Measurements from ENCODE around the gene NBL1.
"Not testable (repeated sequence)": the region's sequence is repeated elsewhere in the genome, so short reads cannot be mapped to it uniquely, and the experiment has no call there.

The NBL1 gene

DNA sequence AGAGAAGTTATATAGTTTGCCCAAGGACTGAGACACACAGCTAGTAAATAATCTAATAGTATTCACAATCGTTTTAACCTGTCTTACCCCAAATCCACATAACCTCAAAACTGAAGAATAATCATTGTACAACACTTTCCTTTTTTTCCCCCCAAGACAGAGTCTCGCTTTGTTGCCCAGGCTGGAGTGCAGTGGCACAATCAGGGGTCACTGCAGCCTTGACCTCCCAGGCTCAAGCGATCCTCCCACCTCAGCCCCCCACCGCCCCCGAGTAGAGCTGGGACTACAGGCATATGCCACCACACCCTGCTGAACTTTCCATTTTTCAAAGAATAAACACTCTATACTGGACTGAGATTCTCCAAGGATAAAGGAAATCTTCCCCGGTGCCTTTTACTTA is 28.7 kb upstream of the NBL1 start:
- no peak overlapping the region for H3K27ac Mint-ChIP-seq
- no peak overlapping the region for H3K4me3 Mint-ChIP-seq
- H3K4me1 Mint-ChIP-seq (ENCODE audit: low read depth) = peaks cover 16% of the 10 kb centered on the region
- H3K9me3 Mint-ChIP-seq = no peaks in the 10 kb centered on the region
- intact Hi-C loops (cut with micrococcal nuclease) = no loop called here
- peaks cover 42% of the 10 kb centered on the region for H3K36me3 Mint-ChIP-seq (ENCODE audit: low read depth)
- H3K27me3 Mint-ChIP-seq = no peaks in the 10 kb centered on the region

DNA sequence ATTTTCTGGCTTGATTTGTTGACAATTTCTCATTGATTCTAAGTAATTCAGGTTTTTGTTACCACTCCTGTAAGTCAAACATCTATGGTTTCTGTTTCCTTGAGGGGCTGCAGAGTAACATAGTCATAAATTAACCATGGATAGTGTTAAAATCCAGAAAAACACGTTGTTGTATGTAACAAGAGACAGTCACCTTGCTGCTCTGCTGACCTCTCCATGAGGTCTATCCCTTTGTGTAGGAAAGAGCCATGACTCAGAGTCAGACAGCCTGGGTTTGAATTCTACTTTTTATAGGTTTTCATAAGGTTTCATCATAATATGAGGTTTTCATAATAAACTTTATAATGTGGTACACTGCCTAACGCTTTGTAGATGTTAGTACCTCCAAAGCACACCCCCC is 27.6 kb upstream of the NBL1 start:
- Mint-ChIP-seq H3K4me1 (ENCODE audit: low read depth) (peaks cover 16% of the 10 kb centered on the region), H3K27me3 (no peaks in the 10 kb centered on the region), H3K36me3 (ENCODE audit: low read depth) (peaks cover 48% of the 10 kb centered on the region), H3K27ac (no peak overlapping the region), H3K9me3 (no peaks in the 10 kb centered on the region), H3K4me3 (no peak overlapping the region)
- intact Hi-C loops (cut with micrococcal nuclease) = no loop called here

DNA sequence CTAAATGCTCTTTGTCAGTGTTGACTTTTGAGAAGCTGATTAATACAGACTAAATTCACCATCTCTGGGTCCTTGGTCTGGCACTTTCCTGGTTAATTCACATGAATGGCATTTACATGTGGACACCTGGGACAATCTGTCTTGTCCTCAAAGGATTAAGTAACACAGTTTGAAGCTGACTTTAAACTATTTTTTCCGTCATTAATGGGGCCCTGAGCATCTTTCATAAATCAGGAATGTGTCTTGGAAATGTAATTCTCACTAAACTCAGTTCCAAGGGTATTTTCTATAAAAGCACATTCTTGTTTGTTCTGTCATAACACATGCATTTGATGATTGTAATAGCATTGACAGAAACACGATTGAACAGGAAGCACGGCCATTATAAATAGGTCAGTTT is 26.7 kb upstream of the NBL1 start:
- no peaks in the 10 kb centered on the region for H3K27me3 Mint-ChIP-seq
- H3K9me3 Mint-ChIP-seq = no peaks in the 10 kb centered on the region
- H3K4me1 Mint-ChIP-seq (ENCODE audit: low read depth) = peaks cover 16% of the 10 kb centered on the region
- H3K36me3 Mint-ChIP-seq (ENCODE audit: low read depth) = peaks cover 52% of the 10 kb centered on the region
- H3K27ac Mint-ChIP-seq = no peak overlapping the region
- intact Hi-C loops (cut with micrococcal nuclease) = no loop called here
- H3K4me3 Mint-ChIP-seq = no peak overlapping the region

GRCh38 chr1:19618428-19618827 is 25.7 kb upstream of the NBL1 start:
- H3K27me3 Mint-ChIP-seq = no peaks in the 10 kb centered on the region
- no peak overlapping the region for H3K27ac Mint-ChIP-seq
- H3K9me3 Mint-ChIP-seq = no peaks in the 10 kb centered on the region
- H3K4me3 Mint-ChIP-seq = no peak overlapping the region
- H3K36me3 Mint-ChIP-seq (ENCODE audit: low read depth) = peaks cover 55% of the 10 kb centered on the region
- peaks cover 7% of the 10 kb centered on the region for H3K4me1 Mint-ChIP-seq (ENCODE audit: low read depth)
- intact Hi-C loops (cut with micrococcal nuclease) = no loop called here

GRCh38 chr1:19619697-19620384 is 24.3 kb upstream of the NBL1 start:
- intact Hi-C loops (cut with micrococcal nuclease) = no loop called here
- Mint-ChIP-seq H3K36me3 (ENCODE audit: low read depth) (peaks cover 57% of the 10 kb centered on the region), H3K27ac (no peak overlapping the region), H3K4me3 (no peak overlapping the region), H3K9me3 (no peaks in the 10 kb centered on the region), H3K27me3 (no peaks in the 10 kb centered on the region), H3K4me1 (ENCODE audit: low read depth) (peaks cover 5% of the 10 kb centered on the region)

GRCh38 chr1:19620786-19621185 is 23.3 kb upstream of the NBL1 start:
- no peaks in the 10 kb centered on the region for H3K27me3 Mint-ChIP-seq
- H3K36me3 Mint-ChIP-seq (ENCODE audit: low read depth) = peaks cover 57% of the 10 kb centered on the region
- no peak overlapping the region for H3K27ac Mint-ChIP-seq
- H3K4me3 Mint-ChIP-seq = no peak overlapping the region
- no peaks in the 10 kb centered on the region for H3K9me3 Mint-ChIP-seq
- peaks cover 5% of the 10 kb centered on the region for H3K4me1 Mint-ChIP-seq (ENCODE audit: low read depth)
- intact Hi-C loops (cut with micrococcal nuclease) = no loop called here

DNA sequence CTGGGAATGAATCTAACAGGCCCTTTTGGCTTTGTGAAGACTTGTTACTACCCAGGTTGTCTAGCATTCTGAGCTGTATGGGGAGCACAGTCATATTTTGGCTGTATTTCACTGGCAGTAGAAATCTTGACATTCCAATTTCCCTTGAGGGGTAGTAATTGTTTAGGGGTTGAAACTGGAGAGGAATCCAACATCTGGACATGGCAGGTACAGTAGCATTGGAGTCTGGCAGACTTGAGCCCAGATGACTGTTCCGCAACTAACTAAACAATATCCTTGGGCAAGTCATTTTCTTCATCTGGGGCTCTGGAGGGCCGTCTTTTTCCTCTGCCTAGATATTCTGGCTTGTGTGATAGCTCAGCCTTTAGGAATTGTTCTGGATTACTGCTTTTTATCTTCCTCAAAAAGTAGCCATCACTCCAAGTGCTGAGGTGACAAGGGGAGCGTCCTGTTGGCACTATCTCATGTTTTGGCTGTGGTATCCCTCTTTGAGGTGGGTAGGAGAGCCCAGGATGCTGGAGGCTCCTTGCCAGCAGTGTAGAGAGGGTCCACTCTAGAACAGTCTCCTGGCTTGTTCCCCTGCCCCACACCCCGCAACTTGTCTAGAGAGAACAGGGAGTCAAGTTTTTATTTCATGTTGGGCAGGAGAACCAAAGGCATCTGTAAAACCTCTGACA is 22.7 kb upstream of the NBL1 start:
- Mint-ChIP-seq H3K9me3 (no peaks in the 10 kb centered on the region), H3K36me3 (ENCODE audit: low read depth) (peaks cover 57% of the 10 kb centered on the region), H3K27ac (no peak overlapping the region), H3K4me1 (ENCODE audit: low read depth) (peaks cover 5% of the 10 kb centered on the region), H3K27me3 (no peaks in the 10 kb centered on the region), H3K4me3 (no peak overlapping the region)
- intact Hi-C loops (cut with micrococcal nuclease) = no loop called here

DNA sequence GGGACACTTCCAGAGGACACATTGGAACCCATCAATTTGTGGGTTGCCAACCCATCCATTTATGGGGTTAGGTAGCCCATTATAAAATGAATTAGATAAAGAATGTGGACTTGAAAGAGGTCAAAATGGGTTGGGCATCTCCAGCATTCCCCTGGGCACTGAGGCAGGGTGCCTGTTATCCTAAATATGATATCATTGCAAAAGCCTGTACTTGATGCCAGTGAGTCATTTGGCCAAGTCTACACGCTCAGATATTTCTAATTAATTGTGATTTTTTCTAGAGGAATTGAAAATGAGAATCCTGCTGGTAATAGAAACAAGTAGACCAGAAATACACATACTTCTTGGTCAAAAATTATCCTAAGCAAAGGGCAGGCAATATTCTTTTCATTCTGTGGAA is 21.9 kb upstream of the NBL1 start:
- H3K27ac Mint-ChIP-seq = no peak overlapping the region
- H3K9me3 Mint-ChIP-seq = no peaks in the 10 kb centered on the region
- peaks cover 5% of the 10 kb centered on the region for H3K4me1 Mint-ChIP-seq (ENCODE audit: low read depth)
- H3K27me3 Mint-ChIP-seq = no peaks in the 10 kb centered on the region
- peaks cover 57% of the 10 kb centered on the region for H3K36me3 Mint-ChIP-seq (ENCODE audit: low read depth)
- H3K4me3 Mint-ChIP-seq = no peak overlapping the region
- intact Hi-C loops (cut with micrococcal nuclease) = no loop called here

GRCh38 chr1:19623523-19623922 is 20.6 kb upstream of the NBL1 start:
- intact Hi-C loops (cut with micrococcal nuclease) = no loop called here
- no peak overlapping the region for H3K27ac Mint-ChIP-seq
- no peak overlapping the region for H3K4me3 Mint-ChIP-seq
- H3K36me3 Mint-ChIP-seq (ENCODE audit: low read depth) = peaks cover 68% of the 10 kb centered on the region
- peaks cover 2% of the 10 kb centered on the region for H3K4me1 Mint-ChIP-seq (ENCODE audit: low read depth)
- no peaks in the 10 kb centered on the region for H3K9me3 Mint-ChIP-seq
- H3K27me3 Mint-ChIP-seq = no peaks in the 10 kb centered on the region

- Mint-ChIP-seq H3K9me3 (no peaks in the 10 kb centered on the region), H3K4me3 (no peak overlapping the region), H3K4me1 (ENCODE audit: low read depth) (no peaks in the 10 kb centered on the region), H3K27ac (no peak overlapping the region), H3K27me3 (no peaks in the 10 kb centered on the region), H3K36me3 (ENCODE audit: low read depth) (peaks cover 83% of the 10 kb centered on the region)
- intact Hi-C loops (cut with micrococcal nuclease) = no loop called here
These were observed 18.7 kb upstream of the NBL1 start for GRCh38 chr1:19625291-19625937.

DNA sequence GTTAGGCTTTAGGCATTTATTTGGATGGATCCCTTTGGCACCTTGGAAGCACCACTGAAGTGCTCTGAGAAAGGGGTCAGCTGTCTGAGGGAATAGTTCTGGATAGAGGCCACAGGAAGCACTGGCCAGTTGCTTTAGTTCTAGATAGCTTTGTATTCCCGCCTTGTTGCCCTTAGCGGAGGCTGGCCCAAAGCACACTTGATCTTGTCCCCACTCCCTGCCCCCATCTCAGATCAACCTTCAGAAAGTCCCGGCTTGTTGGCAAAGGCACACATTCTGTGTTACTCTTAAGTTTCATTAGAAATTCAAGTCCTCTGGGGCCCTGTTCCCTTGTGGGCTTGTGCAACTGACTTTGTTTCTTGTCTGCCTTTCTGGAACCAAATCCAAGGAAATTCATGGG is 15.2 kb upstream of the NBL1 start:
- no peaks in the 10 kb centered on the region for H3K4me1 Mint-ChIP-seq (ENCODE audit: low read depth)
- no peaks in the 10 kb centered on the region for H3K9me3 Mint-ChIP-seq
- no peaks in the 10 kb centered on the region for H3K27me3 Mint-ChIP-seq
- H3K36me3 Mint-ChIP-seq (ENCODE audit: low read depth) = peaks cover 62% of the 10 kb centered on the region
- no peak overlapping the region for H3K4me3 Mint-ChIP-seq
- H3K27ac Mint-ChIP-seq = no peak overlapping the region
- intact Hi-C loops (cut with micrococcal nuclease) = no loop called here

DNA sequence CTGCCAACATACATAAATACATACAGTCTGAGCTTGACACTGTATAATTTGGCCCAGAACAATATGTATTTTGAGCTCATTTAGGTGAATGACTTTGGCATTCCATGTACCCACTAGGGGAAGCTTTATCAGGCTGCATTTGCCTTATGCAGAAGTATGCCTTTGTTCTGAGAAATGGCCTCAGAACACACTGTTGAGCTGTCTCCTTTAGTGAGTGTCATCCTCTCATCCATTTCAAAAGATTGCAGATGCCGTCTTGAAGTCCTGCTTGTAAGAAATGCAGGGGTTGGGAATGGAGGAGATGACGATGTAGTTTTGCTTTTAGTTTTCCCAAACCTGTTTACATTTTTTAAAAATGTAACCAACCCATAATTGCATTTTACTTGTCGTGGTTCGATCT is 14.8 kb upstream of the NBL1 start:
- no peak overlapping the region for H3K4me3 Mint-ChIP-seq
- H3K27me3 Mint-ChIP-seq = no peaks in the 10 kb centered on the region
- intact Hi-C loops (cut with micrococcal nuclease) = no loop called here
- H3K36me3 Mint-ChIP-seq (ENCODE audit: low read depth) = peaks cover 57% of the 10 kb centered on the region
- H3K9me3 Mint-ChIP-seq = no peaks in the 10 kb centered on the region
- no peaks in the 10 kb centered on the region for H3K4me1 Mint-ChIP-seq (ENCODE audit: low read depth)
- no peak overlapping the region for H3K27ac Mint-ChIP-seq

DNA sequence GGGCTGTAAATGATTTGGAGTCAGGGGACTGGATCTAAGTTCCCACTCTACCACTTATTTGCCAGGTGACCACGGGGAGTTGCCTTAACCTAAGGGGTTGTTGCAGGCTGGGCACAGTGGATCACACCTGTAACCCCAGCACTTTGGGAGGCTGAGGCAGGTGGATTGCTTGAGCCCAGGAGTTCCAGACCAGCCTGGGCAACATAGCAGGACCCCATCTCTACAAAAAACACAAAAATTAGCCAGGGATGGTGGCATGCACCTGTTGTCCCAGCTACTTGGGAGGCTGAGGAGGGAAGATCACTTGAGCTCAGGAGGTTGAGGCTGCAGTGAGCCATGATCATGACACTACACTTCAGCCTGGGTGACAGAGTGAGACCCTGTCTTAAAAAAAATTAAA is 13.9 kb upstream of the NBL1 start:
- H3K9me3 Mint-ChIP-seq; H3K27me3 Mint-ChIP-seq; H3K4me1 Mint-ChIP-seq (ENCODE audit: low read depth); H3K4me3 Mint-ChIP-seq; intact Hi-C loops (cut with micrococcal nuclease); H3K27ac Mint-ChIP-seq: not testable (repeated sequence)
- H3K36me3 Mint-ChIP-seq (ENCODE audit: low read depth) = peaks cover 49% of the 10 kb centered on the region

DNA sequence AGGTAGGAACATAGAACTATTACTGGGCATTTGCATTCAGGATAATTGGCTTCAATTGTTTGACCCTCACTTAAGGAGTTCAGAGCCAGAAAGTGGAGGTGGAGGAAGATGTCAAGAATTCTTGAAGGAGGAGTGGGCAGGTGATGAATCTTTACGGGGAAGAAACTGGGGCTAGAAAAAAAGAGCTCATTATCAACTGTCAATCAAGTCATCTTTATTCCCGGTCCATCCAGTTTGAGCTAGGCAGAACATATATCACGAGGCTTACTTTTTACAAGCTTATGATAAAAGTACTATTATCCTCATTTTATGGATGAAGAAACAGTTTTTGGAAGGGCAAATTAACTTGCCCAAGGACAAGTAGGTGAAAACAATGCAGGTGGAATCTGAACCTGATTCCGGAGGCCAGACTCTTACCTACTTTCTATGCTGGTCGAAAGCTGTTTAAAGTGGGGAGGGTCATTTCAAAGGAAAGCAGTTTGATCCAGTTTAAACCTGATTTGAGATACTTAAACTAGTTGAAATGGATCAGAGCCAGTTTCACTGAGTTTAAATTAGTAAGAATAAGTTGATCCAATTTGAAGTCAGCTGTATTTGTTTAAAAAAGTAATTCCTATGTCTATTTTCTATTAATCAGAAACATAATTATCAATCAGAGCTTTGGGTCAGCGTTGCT is 13.3 kb upstream of the NBL1 start:
- Mint-ChIP-seq H3K27ac (no peak overlapping the region), H3K36me3 (ENCODE audit: low read depth) (peaks cover 42% of the 10 kb centered on the region), H3K27me3 (no peaks in the 10 kb centered on the region), H3K4me1 (ENCODE audit: low read depth) (no peaks in the 10 kb centered on the region), H3K9me3 (no peaks in the 10 kb centered on the region), H3K4me3 (no peak overlapping the region)
- intact Hi-C loops (cut with micrococcal nuclease) = no loop called here
